ENCODE results near the gene HPCAL1. TPM values are rescaled to one million over a fixed set of nuclear protein-coding genes. Genes with fewer than 3 reads are reported as not detected.

Gene HPCAL1
- total and polyA plus RNA-seq, 4 experiments from 2014 or later: 77.1 to 114 (median 90.4) TPM

DNA sequence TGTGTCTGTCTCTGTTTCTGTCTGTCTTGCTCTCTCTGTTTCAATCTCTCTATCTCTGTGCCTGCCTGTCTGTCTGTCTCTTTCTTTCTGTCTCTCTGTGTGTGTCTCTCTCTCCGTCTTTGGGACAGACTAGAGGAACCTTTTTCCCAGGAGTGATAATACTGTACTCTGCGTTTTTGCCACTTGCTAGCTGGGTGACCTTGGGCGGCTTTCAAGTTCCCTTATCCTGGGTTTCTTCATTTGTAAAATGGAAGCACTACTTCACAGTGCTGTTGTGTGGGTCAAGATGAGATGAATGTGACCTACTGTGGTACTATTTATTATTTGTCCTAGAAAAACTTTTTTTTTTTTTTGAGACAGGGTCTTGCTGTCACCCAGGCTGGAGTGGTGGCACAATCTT is 42.4 kb downstream of the HPCAL1 start:
- Mint-ChIP-seq H3K4me3 (peak overlapping the region in 1 of 8 donors; percentile 25), H3K27me3 (no peaks in the 10 kb centered on the region), H3K9me3 (no peaks in the 10 kb centered on the region), H3K36me3 (peaks cover 0 to 4% of the 10 kb centered on the region in 2 donors), H3K27ac (peak overlapping the region in 5 of 7 donors; percentile 25 to 86 (median 83)), H3K4me1 (peaks cover 45 to 79% (median 62%) of the 10 kb centered on the region in 4 donors)
- Histone ChIP-seq H3K36me3 (ENCODE audit: insufficient read depth, low read length) (no peaks in the 10 kb centered on the region), H3K4me3 (ENCODE audit: low read length in 2 of 2) (no peak overlapping the region), H3K27ac (ENCODE audit: low read depth, low read length) (no peak overlapping the region), H3K4me1 (ENCODE audit: insufficient read depth, low read length) (peaks cover 56% of the 10 kb centered on the region), H3K9me3 (ENCODE audit: control insufficient read depth in 1 of 2, low read length in 2 of 2) (no peaks in the 10 kb centered on the region), H3K27me3 (ENCODE audit: insufficient read depth, low read length) (no peaks in the 10 kb centered on the region)
- POLR2A ChIA-PET (ENCODE audit: partially characterized antibody): no interaction called here
- no peak for DNase-seq
- intact Hi-C loops (cut with micrococcal nuclease): no loop called here
- CTCF ChIA-PET (ENCODE audit: partially characterized antibody): no interaction called here

DNA sequence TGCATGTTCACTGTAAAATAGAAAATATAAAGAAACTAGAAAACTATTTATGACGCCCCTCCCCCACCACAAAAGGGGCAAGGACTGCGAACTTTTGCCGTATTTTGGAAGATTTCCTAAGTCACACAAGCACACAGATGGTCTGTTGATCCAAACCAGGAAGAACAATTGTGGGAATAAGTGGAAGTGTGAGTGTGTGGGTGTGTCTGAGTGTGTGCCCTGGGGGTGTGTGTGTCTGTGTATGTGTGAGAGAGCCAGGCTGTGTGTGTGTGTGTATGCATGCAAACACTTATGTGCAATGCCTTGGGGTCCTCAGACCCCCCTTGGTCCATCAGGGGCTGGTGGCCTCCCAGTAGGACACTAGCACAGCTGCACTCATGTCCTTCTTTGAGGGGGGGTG is 43.1 kb downstream of the HPCAL1 start:
- Mint-ChIP-seq H3K27ac (peak overlapping the region in 5 of 7 donors; percentile 11 to 79 (median 64)), H3K4me1 (peaks cover 45 to 79% (median 62%) of the 10 kb centered on the region in 4 donors), H3K9me3 (no peaks in the 10 kb centered on the region), H3K27me3 (no peaks in the 10 kb centered on the region), H3K36me3 (peaks cover 3 to 4% of the 10 kb centered on the region in 2 donors), H3K4me3 (peak overlapping the region in 1 of 8 donors; percentile 28)
- Histone ChIP-seq H3K4me3 (ENCODE audit: low read length in 2 of 2) (no peak overlapping the region), H3K4me1 (ENCODE audit: insufficient read depth, low read length) (peaks cover 49% of the 10 kb centered on the region), H3K9me3 (ENCODE audit: control insufficient read depth in 1 of 2, low read length in 2 of 2) (no peaks in the 10 kb centered on the region), H3K27me3 (ENCODE audit: insufficient read depth, low read length) (no peaks in the 10 kb centered on the region), H3K27ac (ENCODE audit: low read depth, low read length) (no peak overlapping the region), H3K36me3 (ENCODE audit: insufficient read depth, low read length) (no peaks in the 10 kb centered on the region)
- intact Hi-C loops (cut with micrococcal nuclease): no loop called here
- no peak for DNase-seq
- CTCF ChIA-PET (ENCODE audit: partially characterized antibody): no interaction called here
- POLR2A ChIA-PET (ENCODE audit: partially characterized antibody): no interaction called here

DNA sequence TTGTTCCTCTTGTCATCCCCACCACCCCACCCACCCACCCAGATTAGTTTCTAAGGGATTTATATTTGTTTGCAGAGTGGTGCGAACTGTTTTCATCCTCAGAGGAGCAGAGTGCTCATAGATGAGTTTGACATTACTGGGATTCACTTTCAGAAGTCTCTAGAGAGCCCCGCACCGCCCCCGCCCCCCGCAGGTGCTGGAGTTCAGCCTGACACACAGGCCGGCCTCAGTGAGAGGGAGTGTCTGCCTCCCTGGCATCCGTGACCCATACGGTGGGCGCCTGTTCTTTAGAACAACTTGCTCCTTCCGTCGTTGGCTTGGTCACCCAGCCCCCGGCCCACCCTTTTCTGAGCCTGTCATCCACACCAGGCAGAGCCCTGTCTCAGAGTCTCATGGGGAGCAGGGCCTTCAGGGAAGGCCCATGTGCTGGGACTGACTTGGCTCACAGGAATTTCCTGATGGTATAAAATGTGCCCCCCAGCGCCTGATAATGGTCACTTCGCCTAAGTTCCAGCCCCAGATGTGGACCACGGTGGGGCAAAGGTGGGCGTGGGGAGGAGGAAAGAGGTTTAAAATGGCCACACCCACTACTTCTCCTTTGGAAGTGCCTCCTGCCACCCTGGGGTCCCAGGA is 44.3 kb downstream of the HPCAL1 start:
- POLR2A ChIA-PET (ENCODE audit: partially characterized antibody): no interaction called here
- Mint-ChIP-seq H3K36me3 (peaks cover 3 to 5% of the 10 kb centered on the region in 2 donors), H3K27me3 (no peaks in the 10 kb centered on the region), H3K4me1 (peaks cover 42 to 80% (median 61%) of the 10 kb centered on the region in 4 donors), H3K27ac (no peak overlapping the region), H3K4me3 (no peak overlapping the region), H3K9me3 (no peaks in the 10 kb centered on the region)
- CTCF ChIA-PET (ENCODE audit: partially characterized antibody): interaction anchor here (1.2 kb wide), 1 partner anchor 49 kb away, joined by 3 read pairs; no protein-coding TSS in a partner anchor
- Histone ChIP-seq H3K27me3 (ENCODE audit: insufficient read depth, low read length) (no peaks in the 10 kb centered on the region), H3K27ac (ENCODE audit: low read depth, low read length) (no peak overlapping the region), H3K4me1 (ENCODE audit: insufficient read depth, low read length) (peaks cover 47% of the 10 kb centered on the region), H3K36me3 (ENCODE audit: insufficient read depth, low read length) (no peaks in the 10 kb centered on the region), H3K9me3 (ENCODE audit: control insufficient read depth in 1 of 2, low read length in 2 of 2) (no peaks in the 10 kb centered on the region), H3K4me3 (ENCODE audit: low read length in 2 of 2) (no peak overlapping the region)
- no peak for DNase-seq
- intact Hi-C loops (cut with micrococcal nuclease): no loop called here

GRCh38 chr2:10347562-10347948 is 44.9 kb downstream of the HPCAL1 start:
- Mint-ChIP-seq H3K4me1 (peaks cover 45 to 84% (median 66%) of the 10 kb centered on the region in 4 donors), H3K36me3 (peaks cover 3 to 5% of the 10 kb centered on the region in 2 donors), H3K27ac (no peak overlapping the region), H3K4me3 (no peak overlapping the region), H3K27me3 (no peaks in the 10 kb centered on the region), H3K9me3 (no peaks in the 10 kb centered on the region)
- Histone ChIP-seq H3K36me3 (ENCODE audit: insufficient read depth, low read length) (no peaks in the 10 kb centered on the region), H3K4me1 (ENCODE audit: insufficient read depth, low read length) (peaks cover 45% of the 10 kb centered on the region), H3K27me3 (ENCODE audit: insufficient read depth, low read length) (no peaks in the 10 kb centered on the region), H3K9me3 (ENCODE audit: control insufficient read depth in 1 of 2, low read length in 2 of 2) (no peaks in the 10 kb centered on the region), H3K27ac (ENCODE audit: low read depth, low read length) (no peak overlapping the region), H3K4me3 (ENCODE audit: low read length in 2 of 2) (no peak overlapping the region)
- intact Hi-C loops (cut with micrococcal nuclease): no loop called here
- CTCF ChIA-PET (ENCODE audit: partially characterized antibody): interaction anchor here (1.2 kb wide), 1 partner anchor 49 kb away, joined by 3 read pairs; no protein-coding TSS in a partner anchor
- DNase-seq: no peak
- POLR2A ChIA-PET (ENCODE audit: partially characterized antibody): no interaction called here

GRCh38 chr2:10348891-10349290 is 46.2 kb downstream of the HPCAL1 start:
- Mint-ChIP-seq H3K4me3 (no peak overlapping the region), H3K27me3 (no peaks in the 10 kb centered on the region), H3K4me1 (peaks cover 38 to 76% (median 62%) of the 10 kb centered on the region in 4 donors), H3K27ac (no peak overlapping the region), H3K36me3 (peaks cover 3 to 6% of the 10 kb centered on the region in 2 donors), H3K9me3 (no peaks in the 10 kb centered on the region)
- Histone ChIP-seq H3K4me1 (ENCODE audit: insufficient read depth, low read length) (peaks cover 32% of the 10 kb centered on the region), H3K27ac (ENCODE audit: low read depth, low read length) (no peak overlapping the region), H3K4me3 (ENCODE audit: low read length in 2 of 2) (no peak overlapping the region), H3K9me3 (ENCODE audit: control insufficient read depth in 1 of 2, low read length in 2 of 2) (no peaks in the 10 kb centered on the region), H3K36me3 (ENCODE audit: insufficient read depth, low read length) (no peaks in the 10 kb centered on the region), H3K27me3 (ENCODE audit: insufficient read depth, low read length) (no peaks in the 10 kb centered on the region)
- DNase-seq: no peak
- intact Hi-C loops (cut with micrococcal nuclease): no loop called here
- CTCF ChIA-PET (ENCODE audit: partially characterized antibody): no interaction called here
- POLR2A ChIA-PET (ENCODE audit: partially characterized antibody): no interaction called here

GRCh38 chr2:10350761-10351160 is 48.1 kb downstream of the HPCAL1 start:
- Mint-ChIP-seq H3K27me3 (no peaks in the 10 kb centered on the region), H3K4me1 (peaks cover 40 to 75% (median 62%) of the 10 kb centered on the region in 4 donors), H3K4me3 (no peak overlapping the region), H3K9me3 (no peaks in the 10 kb centered on the region), H3K36me3 (peaks cover 15% of the 10 kb centered on the region in 2 donors), H3K27ac (peak overlapping the region in 6 of 7 donors; percentile 1 to 79 (median 24))
- H3K27ac ChIP-seq (ENCODE audit: low read depth, low read length): no peak overlapping the region
- H3K27me3 ChIP-seq (ENCODE audit: insufficient read depth, low read length): no peaks in the 10 kb centered on the region
- no peaks in the 10 kb centered on the region for H3K36me3 ChIP-seq (ENCODE audit: insufficient read depth, low read length)
- ChIA-PET CTCF (ENCODE audit: partially characterized antibody) (no interaction called here), POLR2A (ENCODE audit: partially characterized antibody) (interaction anchor here (2.0 kb wide), 1 partner anchor 19 kb away, joined by 6 read pairs; no protein-coding TSS in a partner anchor)
- DNase-seq: no peak
- no peak overlapping the region for H3K4me3 ChIP-seq (ENCODE audit: low read length in 2 of 2)
- peaks cover 18% of the 10 kb centered on the region for H3K4me1 ChIP-seq (ENCODE audit: insufficient read depth, low read length)
- intact Hi-C loops (cut with micrococcal nuclease): no loop called here
- no peaks in the 10 kb centered on the region for H3K9me3 ChIP-seq (ENCODE audit: control insufficient read depth in 1 of 2, low read length in 2 of 2)

GRCh38 chr2:10352361-10352760 is 49.7 kb downstream of the HPCAL1 start:
- peak overlapping the region in 2 of 7 donors; percentile 63 to 86 for H3K27ac Mint-ChIP-seq
- Histone ChIP-seq H3K36me3 (ENCODE audit: insufficient read depth, low read length) (no peaks in the 10 kb centered on the region), H3K27ac (ENCODE audit: low read depth, low read length) (no peak overlapping the region), H3K4me3 (ENCODE audit: low read length in 2 of 2) (no peak overlapping the region), H3K4me1 (ENCODE audit: insufficient read depth, low read length) (peaks cover 17% of the 10 kb centered on the region), H3K9me3 (ENCODE audit: control insufficient read depth in 1 of 2, low read length in 2 of 2) (no peaks in the 10 kb centered on the region), H3K27me3 (ENCODE audit: insufficient read depth, low read length) (no peaks in the 10 kb centered on the region)
- DNase-seq: no peak
- POLR2A ChIA-PET (ENCODE audit: partially characterized antibody): interaction anchor here (0.6 to 2.0 kb wide), 3 partner anchors 21 to 324 kb away, joined by 3 to 6 read pairs (median 5); no protein-coding TSS in a partner anchor
- no peaks in the 10 kb centered on the region for H3K9me3 Mint-ChIP-seq
- no peaks in the 10 kb centered on the region for H3K27me3 Mint-ChIP-seq
- no peak overlapping the region for H3K4me3 Mint-ChIP-seq
- intact Hi-C loops (cut with micrococcal nuclease): no loop called here
- H3K36me3 Mint-ChIP-seq: peaks cover 15 to 22% of the 10 kb centered on the region in 2 donors
- CTCF ChIA-PET (ENCODE audit: partially characterized antibody): interaction anchor here (2.8 kb wide), 1 partner anchor 57 kb away, joined by 12 read pairs; no protein-coding TSS in a partner anchor
- peaks cover 42 to 79% (median 64%) of the 10 kb centered on the region in 4 donors for H3K4me1 Mint-ChIP-seq
